DOHH2 (cell line): ENCODE results near the gene PPY.

Source experiments
- CTCF ChIP-seq: fragments of 200-600 bp; sonication (generic); IDR thresholded peaks from one replicate; pipeline ENCODE4 v1.5.1; 2014; ENCODE audit warnings: antibody characterized with exemption, mild to moderate bottlenecking, low read depth, low read length; ENCODE audit not compliant: poor library complexity, severe bottlenecking
- EZH2phosphoT487 ChIP-seq: fragments of 200-600 bp; sonication (generic); IDR thresholded peaks from 2 replicates; pipeline ENCODE4 v1.6.1; 2017; ENCODE audit warnings: borderline replicate concordance, mild to moderate bottlenecking, antibody characterized with exemption, low read length, moderate library complexity, mixed read lengths

- no peak for TF ChIP-seq CTCF
- TF ChIP-seq EZH2phosphoT487: no peak
These were observed 6.9 kb downstream of the PPY start for GRCh38 chr17:43935204-43935925.
